OCI-LY1 (cell line): ENCODE results near the gene PIK3C2G.

Source experiments
- H2AFZ ChIP-seq: fragments of 200-600 bp; sonication (generic), shearing (Covaris generic); 2 replicates; pipeline ENCODE4 v1.6.0; 2014; ENCODE audit warnings: antibody characterized with exemption, mild to moderate bottlenecking, low read length
- H3F3A ChIP-seq: fragments of 200-600 bp; sonication (generic), shearing (Covaris generic); 2 replicates; pipeline ENCODE4 v1.6.0; 2014; ENCODE audit warnings: mild to moderate bottlenecking, antibody characterized with exemption, low read length, moderate library complexity; ENCODE audit not compliant: insufficient read depth
- H3K27ac ChIP-seq: fragments of 200-600 bp; sonication (generic); 2 replicates; pipeline ENCODE4 v1.5.1; 2014; ENCODE audit warnings: low read length, mixed run types, mild to moderate bottlenecking, low read depth; ENCODE audit not compliant: poor library complexity, severe bottlenecking
- H3K27me3 ChIP-seq: fragments of 200-600 bp; sonication (generic); 2 replicates; pipeline ENCODE4 v1.6.0; 2014; ENCODE audit warnings: antibody characterized with exemption, mild to moderate bottlenecking, low read length, moderate library complexity; ENCODE audit not compliant: insufficient read depth
- H3K36me3 ChIP-seq: fragments of 200-600 bp; sonication (generic); 2 replicates; pipeline ENCODE4 v1.6.1; 2014; ENCODE audit warnings: mild to moderate bottlenecking, antibody characterized with exemption, low read length, moderate library complexity, mixed read lengths; ENCODE audit not compliant: insufficient read depth
- H3K4me1 ChIP-seq: fragments of 200-600 bp; sonication (generic); 2 replicates; pipeline ENCODE4 v1.5.1; 2014; ENCODE audit warnings: mild to moderate bottlenecking, low read length, moderate library complexity; ENCODE audit not compliant: insufficient read depth, severe bottlenecking
- H3K4me2 ChIP-seq: fragments of 200-600 bp; sonication (generic), shearing (Covaris generic); 2 replicates; pipeline ENCODE4 v1.6.1; 2014; ENCODE audit warnings: low read length
- H3K4me3 ChIP-seq: fragments of 200-600 bp; sonication (generic); 2 replicates; pipeline ENCODE4 v1.5.1; 2014; ENCODE audit warnings: low read length, low read depth, mild to moderate bottlenecking, mixed read lengths; ENCODE audit not compliant: poor library complexity, severe bottlenecking
- H3K79me2 ChIP-seq: fragments of 200-600 bp; shearing (Covaris generic); 2 replicates; pipeline ENCODE4 v1.6.1; 2016; ENCODE audit warnings: mixed run types, low read length, mixed read lengths; ENCODE audit not compliant: insufficient read depth
- H3K9ac ChIP-seq: fragments of 200-600 bp; sonication (generic), shearing (Covaris generic); 2 replicates; pipeline ENCODE4 v1.6.1; 2014; ENCODE audit warnings: mild to moderate bottlenecking, low read length, mixed read lengths
- H3K9me2 ChIP-seq: fragments of 200-600 bp; sonication (generic), shearing (Covaris generic); 2 replicates; pipeline ENCODE4 v1.6.1; 2014; ENCODE audit warnings: low read depth, mild to moderate bottlenecking, low read length, mixed read lengths
- H3K9me3 ChIP-seq: fragments of 200-600 bp; shearing (Covaris generic); 2 replicates; pipeline ENCODE4 v1.6.1; 2014; ENCODE audit warnings: low read length, mixed read lengths
- H4K20me1 ChIP-seq: fragments of 200-600 bp; sonication (generic), shearing (Covaris generic); 2 replicates; pipeline ENCODE4 v1.6.0; 2016; ENCODE audit warnings: mild to moderate bottlenecking, low read length; ENCODE audit not compliant: insufficient read depth
- CTCF ChIP-seq: fragments of 200-600 bp; sonication (generic), shearing (Covaris generic); IDR thresholded peaks from 2 replicates; pipeline ENCODE4 v1.5.1; 2017; ENCODE audit warnings: mild to moderate bottlenecking, antibody characterized with exemption, low read length, moderate library complexity, mixed read lengths
- EZH2 ChIP-seq: fragments of 200-600 bp; sonication (generic), shearing (Covaris generic); IDR thresholded peaks from 2 replicates; pipeline ENCODE4 v1.8.0; 2017; ENCODE audit warnings: borderline replicate concordance, mixed run types, mild to moderate bottlenecking, antibody characterized with exemption, low read length, moderate library complexity, mixed read lengths

The PIK3C2G gene

GRCh38 chr12:18352312-18352711 is 91.0 kb downstream of the PIK3C2G start:
- Histone ChIP-seq H3K9me2 (no peaks in the 10 kb centered on the region), H3K36me3 (no peaks in the 10 kb centered on the region), H3K79me2 (no peaks in the 10 kb centered on the region), H3K9me3 (no peaks in the 10 kb centered on the region), H3F3A (no peaks in the 10 kb centered on the region), H2AFZ (no peak overlapping the region), H3K27ac (no peak overlapping the region), H3K4me2 (no peak overlapping the region), H3K4me3 (no peak overlapping the region), H3K9ac (no peak overlapping the region), H4K20me1 (no peaks in the 10 kb centered on the region), H3K27me3 (no peaks in the 10 kb centered on the region), H3K4me1 (no peaks in the 10 kb centered on the region)
- no peak for TF ChIP-seq EZH2
- TF ChIP-seq CTCF, result no peak

GRCh38 chr12:18355429-18355828 is 94.1 kb downstream of the PIK3C2G start:
- Histone ChIP-seq H3F3A (no peaks in the 10 kb centered on the region), H3K9me3 (no peaks in the 10 kb centered on the region), H2AFZ (no peak overlapping the region), H3K4me1 (no peaks in the 10 kb centered on the region), H3K9ac (no peak overlapping the region), H4K20me1 (no peaks in the 10 kb centered on the region), H3K4me3 (no peak overlapping the region), H3K4me2 (no peak overlapping the region), H3K9me2 (no peaks in the 10 kb centered on the region), H3K79me2 (no peaks in the 10 kb centered on the region), H3K27me3 (no peaks in the 10 kb centered on the region), H3K36me3 (no peaks in the 10 kb centered on the region), H3K27ac (no peak overlapping the region)
- TF ChIP-seq EZH2, result no peak
- TF ChIP-seq CTCF, result no peak

GRCh38 chr12:18358077-18358476 is 96.8 kb downstream of the PIK3C2G start:
- no peaks in the 10 kb centered on the region for H3K9me3 ChIP-seq
- no peaks in the 10 kb centered on the region for H3K27me3 ChIP-seq
- TF ChIP-seq EZH2 (no peak), CTCF (no peak)
- no peaks in the 10 kb centered on the region for H3K36me3 ChIP-seq
- H3K4me2 ChIP-seq, result no peak overlapping the region
- no peaks in the 10 kb centered on the region for H3F3A ChIP-seq
- no peaks in the 10 kb centered on the region for H3K9me2 ChIP-seq
- no peaks in the 10 kb centered on the region for H3K4me1 ChIP-seq
- no peak overlapping the region for H3K4me3 ChIP-seq
- no peaks in the 10 kb centered on the region for H4K20me1 ChIP-seq
- no peak overlapping the region for H3K27ac ChIP-seq
- H2AFZ ChIP-seq, result no peak overlapping the region
- H3K79me2 ChIP-seq, result no peaks in the 10 kb centered on the region
- no peak overlapping the region for H3K9ac ChIP-seq
